Uterus (tissue), 2 donors: ENCODE measurements around the gene CLTC.

Experiments used
- CTCF ChIP-seq, 4 experiments: fragments of 200-600 bp in 2 of 4; fragments of 450-650 bp in 2 of 4; sonication (generic) in 2 of 4; IDR thresholded peaks; one replicate each; pipeline ENCODE4 v1.5.1; 2016 to 2019; ENCODE audit warnings: antibody characterized with exemption in 4 of 4, mild to moderate bottlenecking in 2 of 4, moderate library complexity in 1 of 4
- POLR2A ChIP-seq, 2 donors: fragments of 450-650 bp; IDR thresholded peaks; one replicate each; pipeline ENCODE4 v1.6.1; 2016; ENCODE audit warnings: antibody characterized with exemption in 2 of 2, mild to moderate bottlenecking in 1 of 2, moderate library complexity in 1 of 2

GRCh38 chr17:59669944-59670343, 50.2 kb downstream of the CLTC start:
- no peak for TF ChIP-seq CTCF (IDR thresholded peaks at IDR 0.05)
- TF ChIP-seq POLR2A (IDR thresholded peaks at IDR 0.05) = no peak
